Measurements from ENCODE around the gene DLL1.

The DLL1 gene

DNA sequence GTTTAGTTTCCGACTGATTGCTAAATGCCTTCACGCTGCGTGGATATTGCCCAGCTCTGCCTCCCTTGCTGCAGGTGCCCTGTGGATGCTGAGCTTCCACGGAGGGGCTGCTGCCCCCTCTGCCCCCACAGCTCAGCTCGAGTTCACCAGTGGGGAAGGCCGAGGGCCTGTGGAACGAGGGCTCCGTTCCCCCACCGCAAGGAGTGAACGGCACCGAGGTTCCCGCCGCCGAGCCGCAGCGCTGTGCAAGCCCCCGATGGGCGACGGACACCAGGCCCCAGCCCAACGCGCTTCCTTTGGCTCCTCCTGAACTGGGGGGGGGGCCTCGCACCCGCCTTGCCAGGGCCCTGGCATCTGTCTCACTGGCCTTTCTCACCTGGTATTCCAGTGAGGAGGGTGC lies 17.7 kb downstream of the DLL1 start:
- Mint-ChIP-seq H3K36me3 (ENCODE audit: low read depth) (no peaks in the 10 kb centered on the region), H3K27ac (no peak overlapping the region), H3K4me1 (peaks cover 41% of the 10 kb centered on the region), H3K27me3 (ENCODE audit: low read depth) (peaks cover 22% of the 10 kb centered on the region), H3K9me3 (no peaks in the 10 kb centered on the region), H3K4me3 (no peak overlapping the region)
- TF ChIP-seq, protein P1, sequence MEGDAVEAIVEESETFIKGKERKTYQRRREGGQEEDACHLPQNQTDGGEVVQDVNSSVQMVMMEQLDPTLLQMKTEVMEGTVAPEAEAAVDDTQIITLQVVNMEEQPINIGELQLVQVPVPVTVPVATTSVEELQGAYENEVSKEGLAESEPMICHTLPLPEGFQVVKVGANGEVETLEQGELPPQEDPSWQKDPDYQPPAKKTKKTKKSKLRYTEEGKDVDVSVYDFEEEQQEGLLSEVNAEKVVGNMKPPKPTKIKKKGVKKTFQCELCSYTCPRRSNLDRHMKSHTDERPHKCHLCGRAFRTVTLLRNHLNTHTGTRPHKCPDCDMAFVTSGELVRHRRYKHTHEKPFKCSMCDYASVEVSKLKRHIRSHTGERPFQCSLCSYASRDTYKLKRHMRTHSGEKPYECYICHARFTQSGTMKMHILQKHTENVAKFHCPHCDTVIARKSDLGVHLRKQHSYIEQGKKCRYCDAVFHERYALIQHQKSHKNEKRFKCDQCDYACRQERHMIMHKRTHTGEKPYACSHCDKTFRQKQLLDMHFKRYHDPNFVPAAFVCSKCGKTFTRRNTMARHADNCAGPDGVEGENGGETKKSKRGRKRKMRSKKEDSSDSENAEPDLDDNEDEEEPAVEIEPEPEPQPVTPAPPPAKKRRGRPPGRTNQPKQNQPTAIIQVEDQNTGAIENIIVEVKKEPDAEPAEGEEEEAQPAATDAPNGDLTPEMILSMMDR (IDR thresholded peaks at IDR 0.05; ENCODE audit: unreplicated experiment in 3 of 3): no peak

DNA sequence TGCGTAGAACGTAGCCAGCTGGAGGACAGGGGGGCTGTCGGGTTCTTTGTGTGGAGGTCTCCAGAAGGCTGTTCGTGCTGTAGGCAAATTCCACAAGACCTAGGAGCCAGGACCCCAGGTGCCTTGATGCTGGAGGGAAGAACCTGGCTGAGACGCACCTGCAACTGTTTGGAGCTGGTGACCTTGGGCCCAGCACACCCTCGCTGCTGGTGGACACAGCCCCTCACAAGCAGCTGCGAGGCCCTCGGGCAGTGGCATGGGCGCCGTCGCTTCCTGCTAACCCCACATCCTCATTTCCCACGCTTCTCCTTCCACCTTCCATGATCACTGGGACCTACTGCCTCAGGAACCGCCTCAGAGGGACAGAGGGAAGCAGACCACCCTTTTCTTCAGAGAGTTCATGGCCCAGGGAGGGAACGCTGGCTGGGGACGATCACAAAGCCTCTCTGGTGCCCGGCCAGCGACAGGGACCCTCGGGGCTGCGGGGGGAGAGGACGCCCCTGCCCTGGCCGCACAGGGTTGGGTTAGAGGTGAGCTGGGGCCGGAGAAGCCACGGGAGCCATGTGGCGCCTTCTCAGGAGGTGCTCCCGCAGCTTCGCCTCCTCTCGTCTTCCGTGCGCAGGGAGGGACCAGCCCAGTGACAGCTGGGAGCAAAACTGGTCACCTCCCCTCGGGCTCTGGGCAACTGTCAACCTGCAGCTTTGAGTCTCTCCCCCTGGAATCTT lies 18.4 kb downstream of the DLL1 start:
- TF ChIP-seq, protein P1 (IDR thresholded peaks at IDR 0.05; ENCODE audit: unreplicated experiment in 3 of 3): no peak
- Mint-ChIP-seq H3K36me3 (ENCODE audit: low read depth) (no peaks in the 10 kb centered on the region), H3K9me3 (no peaks in the 10 kb centered on the region), H3K27ac (no peak overlapping the region), H3K4me1 (peaks cover 47% of the 10 kb centered on the region), H3K27me3 (ENCODE audit: low read depth) (peaks cover 28% of the 10 kb centered on the region), H3K4me3 (no peak overlapping the region)

DNA sequence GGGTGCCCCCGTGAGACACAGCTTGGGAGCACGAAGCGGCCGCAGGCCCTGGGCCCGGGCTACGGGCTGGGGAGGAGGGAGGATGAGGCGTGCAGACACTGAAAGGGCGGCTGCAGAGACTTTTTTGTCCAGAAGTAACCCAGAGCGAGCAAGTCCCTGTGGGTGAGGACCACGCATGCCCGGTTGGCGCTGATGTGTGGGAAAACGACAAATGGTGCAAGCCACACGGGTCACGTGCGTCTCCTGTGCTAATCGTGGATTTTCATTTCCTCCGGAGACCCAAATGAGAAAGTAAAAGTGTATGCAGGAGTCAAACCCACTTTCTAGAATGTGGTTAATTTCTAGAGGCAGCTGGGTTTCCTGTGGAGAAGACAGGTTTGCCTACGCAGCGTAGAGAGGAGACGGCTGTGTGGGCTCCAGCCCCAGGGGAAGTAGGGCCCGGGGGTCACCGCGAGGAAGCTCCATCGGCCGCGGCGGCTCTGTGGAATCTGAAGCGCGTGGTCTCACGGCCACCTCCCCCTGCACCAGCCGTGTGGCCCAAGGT lies 19.0 kb downstream of the DLL1 start:
- TF ChIP-seq, protein P1 (IDR thresholded peaks at IDR 0.05; ENCODE audit: unreplicated experiment in 3 of 3): no peak
- peaks cover 28% of the 10 kb centered on the region for H3K27me3 Mint-ChIP-seq (ENCODE audit: low read depth)
- H3K36me3 Mint-ChIP-seq (ENCODE audit: low read depth): no peaks in the 10 kb centered on the region
- no peaks in the 10 kb centered on the region for H3K9me3 Mint-ChIP-seq
- no peak overlapping the region for H3K27ac Mint-ChIP-seq
- no peak overlapping the region for H3K4me3 Mint-ChIP-seq
- peaks cover 43% of the 10 kb centered on the region for H3K4me1 Mint-ChIP-seq

DNA sequence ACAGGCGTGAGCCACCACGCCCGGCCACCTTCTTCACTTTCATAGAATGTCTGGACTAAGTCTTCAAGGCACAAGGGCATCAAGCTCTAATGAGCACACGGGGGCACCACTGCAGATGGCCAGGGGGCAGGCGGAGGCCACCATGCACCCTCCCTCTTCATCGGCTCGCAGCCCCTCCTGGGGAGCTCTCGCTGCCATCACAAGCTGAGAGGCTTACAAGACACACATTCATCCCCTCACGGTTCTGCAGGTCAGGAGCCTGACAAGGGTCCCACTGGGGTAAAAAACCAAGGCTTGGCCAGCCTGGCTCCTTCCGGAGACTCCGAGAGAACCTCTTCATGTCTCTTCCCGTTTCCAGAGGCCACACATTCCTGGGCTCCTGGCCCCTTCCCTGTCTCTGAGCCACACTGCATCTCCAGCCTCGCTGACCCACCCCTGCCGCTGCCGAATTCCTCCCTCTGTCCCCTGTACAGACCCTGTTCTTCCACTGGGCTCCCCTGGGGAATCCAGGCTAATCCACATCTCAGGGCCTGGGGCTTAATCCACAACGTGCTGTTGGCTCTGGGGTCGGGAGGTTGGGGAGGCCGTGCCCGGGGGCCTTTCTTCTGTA lies 19.8 kb downstream of the DLL1 start:
- Mint-ChIP-seq H3K4me1 (peaks cover 43% of the 10 kb centered on the region), H3K9me3 (no peaks in the 10 kb centered on the region), H3K4me3 (no peak overlapping the region), H3K27me3 (ENCODE audit: low read depth) (peaks cover 26% of the 10 kb centered on the region), H3K36me3 (ENCODE audit: low read depth) (no peaks in the 10 kb centered on the region), H3K27ac (no peak overlapping the region)
- TF ChIP-seq, protein P1 (IDR thresholded peaks at IDR 0.05; ENCODE audit: unreplicated experiment in 3 of 3): no peak

DNA sequence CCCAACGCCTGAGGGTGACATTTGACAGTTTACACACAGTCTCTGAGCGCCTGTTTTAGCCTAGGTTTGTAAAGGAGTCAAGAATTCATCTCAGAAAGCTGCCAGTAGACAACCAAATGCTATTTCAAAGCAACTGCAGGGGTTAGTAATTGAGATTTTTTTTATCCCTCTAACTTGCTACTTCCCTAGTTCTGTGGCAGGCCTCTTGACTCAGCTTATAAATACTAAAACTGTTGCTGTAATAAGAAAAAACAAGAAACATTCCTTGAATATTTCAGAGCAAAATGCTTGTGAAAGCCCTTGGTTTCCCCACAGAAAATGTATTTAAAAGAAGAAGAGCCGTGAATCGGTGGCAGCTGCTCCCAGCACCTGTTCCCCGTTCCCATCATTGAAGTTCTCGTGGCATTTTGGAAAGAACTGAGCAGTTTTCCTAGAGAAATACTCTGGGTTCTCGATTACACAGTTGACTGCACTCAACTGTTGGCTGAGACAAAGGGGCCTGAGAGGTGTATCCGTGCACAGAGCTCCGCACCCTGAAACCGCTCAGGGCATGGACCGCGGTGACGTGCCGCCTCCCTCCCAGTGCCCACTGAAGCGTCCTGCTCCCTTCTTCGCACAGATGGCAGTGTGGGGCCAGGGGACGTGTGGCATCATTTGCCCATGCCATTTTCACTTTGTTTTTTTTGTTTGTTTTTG lies 20.9 kb downstream of the DLL1 start:
- TF ChIP-seq, protein P1 (IDR thresholded peaks at IDR 0.05; ENCODE audit: unreplicated experiment in 3 of 3): no peak
- H3K9me3 Mint-ChIP-seq: no peaks in the 10 kb centered on the region
- peak overlapping the region; percentile 66 to 91 (median 83) for H3K27ac Mint-ChIP-seq
- peak overlapping the region in 1 of 3 experiments; percentile 56 for H3K4me3 Mint-ChIP-seq
- H3K4me1 Mint-ChIP-seq: peaks cover 54% of the 10 kb centered on the region
- peaks cover 35% of the 10 kb centered on the region for H3K27me3 Mint-ChIP-seq (ENCODE audit: low read depth)
- no peaks in the 10 kb centered on the region for H3K36me3 Mint-ChIP-seq (ENCODE audit: low read depth)
